Mononuclear cell (primary cell): ENCODE results near the gene ARL6IP1. TPM values are rescaled to one million over a fixed set of nuclear protein-coding genes. Genes with fewer than 3 reads are reported as not detected.
"Not testable (repeated sequence)": the region's sequence is repeated elsewhere in the genome, so short reads cannot be mapped to it uniquely, and the experiment has no call there.

Experiments used
- H3K27me3 ChIP-seq: 2 replicates; pipeline ENCODE4 v1.6.0; 2011; ENCODE audit warnings: low read length, control low read depth; ENCODE audit not compliant: insufficient read depth
- H3K4me1 ChIP-seq: 2 replicates; pipeline ENCODE4 v1.5.1; 2011; ENCODE audit warnings: mild to moderate bottlenecking, low read length, control low read depth; ENCODE audit not compliant: insufficient read depth
- H3K4me3 ChIP-seq: 2 replicates; pipeline ENCODE4 v1.5.1; 2011; ENCODE audit warnings: mild to moderate bottlenecking, low read length, moderate library complexity
- H3K9me3 ChIP-seq: 2 replicates; pipeline ENCODE4 v1.5.1; 2011; ENCODE audit warnings: low read depth, mild to moderate bottlenecking, control low read depth, low read length
- total RNA-seq: library from RNA; depleted of rRNA; stranded (reverse); fragments of >200 nt; gene quantifications from one replicate; pipeline ENCODE4 v1.2.3, GENCODE V29; 2012

ARL6IP1 gene
- total RNA-seq, 1 donor: 255 TPM

GRCh38 chr16:18742870-18743269 is 58.5 kb downstream of the ARL6IP1 start:
- H3K9me3 ChIP-seq, H3K27me3 ChIP-seq, H3K4me1 ChIP-seq, H3K4me3 ChIP-seq: not testable (repeated sequence)

Other genes starting within 250 kb of the ARL6IP1 start
- gene NOMO2, start 239.5 kb downstream of the ARL6IP1 start, total RNA-seq: 42.9 TPM
- gene RPS15A, start 11.2 kb downstream of the ARL6IP1 start, total RNA-seq: 3,138 TPM
- 192 TPM for gene SMG1, start 124.9 kb upstream of the ARL6IP1 start, total RNA-seq
- not detected for gene TMC7, start 182.4 kb upstream of the ARL6IP1 start, total RNA-seq